ENCODE data around the gene GPATCH2.

GPATCH2 gene

DNA sequence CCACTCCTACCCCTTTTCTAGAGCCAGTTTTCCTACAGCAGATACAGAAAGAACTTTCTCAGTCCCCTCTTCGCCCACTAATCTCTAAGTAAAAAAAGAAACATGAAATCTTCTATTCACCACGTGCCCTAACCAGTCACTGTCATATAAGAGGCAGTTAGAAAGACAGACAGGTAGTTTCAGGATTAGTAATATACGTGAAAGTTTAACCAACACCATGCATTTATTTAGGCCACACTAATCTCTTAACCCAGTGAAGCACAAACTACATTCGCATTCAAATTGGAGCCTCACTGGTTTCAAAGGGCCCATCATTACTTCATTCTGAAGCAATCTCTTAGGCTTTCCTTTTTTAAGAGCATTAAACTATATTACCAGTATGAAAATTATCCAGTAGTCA lies 10.1 kb downstream of the GPATCH2 start:
- TF ChIP-seq POLR2A (IDR thresholded peaks at IDR 0.05; ENCODE audit: extremely low read depth, insufficient read length) (no peak), MAX (IDR thresholded peaks at IDR 0.05; ENCODE audit: low read depth, low read length) (no peak), MYC (IDR thresholded peaks at IDR 0.05; ENCODE audit: low read depth, low read length) (no peak)
- TF ChIP-seq, protein P1, sequence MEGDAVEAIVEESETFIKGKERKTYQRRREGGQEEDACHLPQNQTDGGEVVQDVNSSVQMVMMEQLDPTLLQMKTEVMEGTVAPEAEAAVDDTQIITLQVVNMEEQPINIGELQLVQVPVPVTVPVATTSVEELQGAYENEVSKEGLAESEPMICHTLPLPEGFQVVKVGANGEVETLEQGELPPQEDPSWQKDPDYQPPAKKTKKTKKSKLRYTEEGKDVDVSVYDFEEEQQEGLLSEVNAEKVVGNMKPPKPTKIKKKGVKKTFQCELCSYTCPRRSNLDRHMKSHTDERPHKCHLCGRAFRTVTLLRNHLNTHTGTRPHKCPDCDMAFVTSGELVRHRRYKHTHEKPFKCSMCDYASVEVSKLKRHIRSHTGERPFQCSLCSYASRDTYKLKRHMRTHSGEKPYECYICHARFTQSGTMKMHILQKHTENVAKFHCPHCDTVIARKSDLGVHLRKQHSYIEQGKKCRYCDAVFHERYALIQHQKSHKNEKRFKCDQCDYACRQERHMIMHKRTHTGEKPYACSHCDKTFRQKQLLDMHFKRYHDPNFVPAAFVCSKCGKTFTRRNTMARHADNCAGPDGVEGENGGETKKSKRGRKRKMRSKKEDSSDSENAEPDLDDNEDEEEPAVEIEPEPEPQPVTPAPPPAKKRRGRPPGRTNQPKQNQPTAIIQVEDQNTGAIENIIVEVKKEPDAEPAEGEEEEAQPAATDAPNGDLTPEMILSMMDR (IDR thresholded peaks at IDR 0.05; ENCODE audit: low read depth, low read length), result no peak
- no peak for DNase-seq (ENCODE audit: low read depth)
- no peak overlapping the region for H3K4me3 ChIP-seq (ENCODE audit: low read depth, low read length)

DNA sequence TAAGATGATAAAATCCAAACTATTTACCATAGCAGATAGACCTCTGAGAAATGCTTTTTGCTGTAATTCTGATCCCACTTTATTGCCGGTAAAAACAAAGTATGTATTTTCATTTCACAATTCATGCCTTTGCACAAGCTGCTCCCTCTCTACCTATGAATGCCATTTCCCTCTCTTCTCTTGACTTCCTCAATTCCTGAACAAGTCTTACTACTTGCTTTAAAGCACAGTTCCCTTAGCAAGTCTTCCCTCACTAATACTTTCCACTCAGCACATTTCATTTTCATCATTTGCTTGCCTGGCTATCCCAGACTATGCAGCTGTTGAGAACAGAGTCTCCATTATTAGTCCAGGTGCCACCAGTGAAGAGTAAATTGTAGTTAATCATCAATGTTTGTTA lies 13.8 kb downstream of the GPATCH2 start:
- peak; percentile 26 for DNase-seq (ENCODE audit: low read depth)
- no peak overlapping the region for H3K4me3 ChIP-seq (ENCODE audit: low read depth, low read length)
- TF ChIP-seq POLR2A (IDR thresholded peaks at IDR 0.05; ENCODE audit: extremely low read depth, insufficient read length), result no peak
- TF ChIP-seq, protein P1 (IDR thresholded peaks at IDR 0.05; ENCODE audit: low read depth, low read length), result no peak
- TF ChIP-seq MAX (IDR thresholded peaks at IDR 0.05; ENCODE audit: low read depth, low read length), result no peak
- no peak for TF ChIP-seq MYC (IDR thresholded peaks at IDR 0.05; ENCODE audit: low read depth, low read length)

DNA sequence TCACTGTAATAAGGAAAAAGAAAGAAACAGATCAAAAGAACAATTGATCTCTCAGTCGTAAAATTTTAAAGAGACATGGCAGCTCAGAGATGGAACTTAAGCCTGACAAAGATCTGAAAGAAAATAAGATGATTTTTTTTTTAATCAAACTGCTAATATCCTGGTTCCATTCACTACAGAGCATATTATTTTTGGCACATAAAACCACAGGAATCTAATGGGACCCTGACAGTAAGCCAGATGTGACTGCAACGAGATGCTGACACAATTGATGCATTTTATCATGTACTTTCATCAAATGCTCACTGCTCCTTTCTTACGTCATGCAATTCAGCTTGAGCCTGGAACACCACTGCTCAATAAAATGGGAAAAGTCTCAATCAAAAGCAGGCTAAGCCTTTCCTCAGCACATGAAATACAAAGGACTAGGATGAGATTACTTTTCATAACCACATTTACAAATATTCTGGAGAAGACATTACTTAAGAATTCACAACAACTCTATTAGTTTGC lies 16.6 kb downstream of the GPATCH2 start:
- TF ChIP-seq, protein P1 (IDR thresholded peaks at IDR 0.05; ENCODE audit: low read depth, low read length), result no peak
- TF ChIP-seq MYC (IDR thresholded peaks at IDR 0.05; ENCODE audit: low read depth, low read length) (no peak), MAX (IDR thresholded peaks at IDR 0.05; ENCODE audit: low read depth, low read length) (no peak), POLR2A (IDR thresholded peaks at IDR 0.05; ENCODE audit: extremely low read depth, insufficient read length) (no peak)
- no peak for DNase-seq (ENCODE audit: low read depth)
- H3K4me3 ChIP-seq (ENCODE audit: low read depth, low read length), result no peak overlapping the region

DNA sequence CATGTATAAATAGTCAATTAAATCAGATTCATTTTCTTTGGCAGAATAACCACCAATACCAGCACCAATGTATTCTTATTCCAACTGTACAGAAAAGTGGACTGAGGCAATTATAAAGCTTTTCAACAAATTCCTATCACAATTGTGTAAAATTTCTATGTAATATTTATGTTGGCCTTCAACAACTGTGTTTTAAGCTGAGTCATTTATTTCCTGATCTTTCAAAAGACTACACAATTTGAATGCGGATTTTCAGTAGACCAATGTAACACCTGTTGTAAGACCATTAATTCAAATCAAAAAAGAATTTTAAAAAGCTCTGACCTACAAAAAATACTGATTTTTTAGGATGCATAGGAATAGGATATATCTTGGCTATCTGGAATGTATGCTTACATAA lies 25.5 kb downstream of the GPATCH2 start:
- DNase-seq (ENCODE audit: low read depth), result no peak
- TF ChIP-seq MYC (IDR thresholded peaks at IDR 0.05; ENCODE audit: low read depth, low read length), result no peak
- TF ChIP-seq, protein P1 (IDR thresholded peaks at IDR 0.05; ENCODE audit: low read depth, low read length), result no peak
- TF ChIP-seq MAX (IDR thresholded peaks at IDR 0.05; ENCODE audit: low read depth, low read length), result no peak
- TF ChIP-seq POLR2A (IDR thresholded peaks at IDR 0.05; ENCODE audit: extremely low read depth, insufficient read length), result no peak
- no peak overlapping the region for H3K4me3 ChIP-seq (ENCODE audit: low read depth, low read length)

- H3K4me3 ChIP-seq (ENCODE audit: low read depth, low read length), result no peak overlapping the region
- TF ChIP-seq, protein P1 (IDR thresholded peaks at IDR 0.05; ENCODE audit: low read depth, low read length), result no peak
- TF ChIP-seq POLR2A (IDR thresholded peaks at IDR 0.05; ENCODE audit: extremely low read depth, insufficient read length) (no peak), MYC (IDR thresholded peaks at IDR 0.05; ENCODE audit: low read depth, low read length) (no peak), MAX (IDR thresholded peaks at IDR 0.05; ENCODE audit: low read depth, low read length) (no peak)
- no peak for DNase-seq (ENCODE audit: low read depth)
Measured at GRCh38 chr1:217602380-217602779, 28.5 kb downstream of the GPATCH2 start.

Measured in NB4 (cell line).